Brain pericyte (primary cell): ENCODE results near the gene MAST4.
A peak's percentile ranks its signal among the peaks of the same experiment; 100 is the strongest.

Experiments used
- DNase-seq: peaks from one replicate; pipeline ENCODE4 v3.0.0-alpha.2; 2012; ENCODE audit warnings: low read depth, low spot score

Gene MAST4

DNA sequence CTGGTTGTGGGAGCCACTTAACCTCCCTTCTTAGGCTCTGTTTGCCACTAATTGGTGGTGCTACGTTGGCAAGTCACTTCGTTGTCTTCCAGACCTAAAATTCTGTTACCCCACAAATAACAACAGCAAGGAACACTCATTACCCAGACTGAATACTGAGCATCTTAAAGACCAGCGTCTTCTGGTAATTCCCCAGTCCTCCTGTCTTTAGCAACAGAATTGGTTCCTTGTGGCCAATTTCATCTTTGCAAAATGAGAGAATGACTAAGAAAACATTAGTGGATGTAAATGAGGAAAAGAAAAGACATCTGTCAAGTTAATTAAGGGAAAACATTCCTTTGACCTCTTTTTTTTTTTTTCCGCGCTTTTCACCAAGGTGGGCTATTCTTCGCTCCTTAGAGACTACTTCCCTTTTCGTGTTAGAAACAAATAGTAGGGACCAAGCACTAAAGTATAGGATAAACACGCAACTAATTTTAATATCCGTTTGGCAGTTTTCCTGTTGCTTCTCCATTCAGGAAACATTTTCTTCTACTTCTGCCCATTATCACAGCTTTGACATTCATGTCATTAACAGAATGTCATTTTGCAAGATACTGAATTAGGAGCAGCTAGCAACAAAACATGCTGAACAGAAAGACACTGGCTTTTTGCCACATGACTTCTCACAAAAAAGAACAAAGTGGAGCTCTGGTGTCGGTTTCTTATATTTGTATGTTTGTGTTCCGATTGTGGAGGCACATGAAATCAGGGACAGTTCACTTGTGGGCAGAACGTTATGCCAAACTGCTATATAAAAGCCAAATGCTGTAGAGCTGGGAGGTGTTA is 446.2 kb downstream of the MAST4 start:
- no peak for DNase-seq

DNA sequence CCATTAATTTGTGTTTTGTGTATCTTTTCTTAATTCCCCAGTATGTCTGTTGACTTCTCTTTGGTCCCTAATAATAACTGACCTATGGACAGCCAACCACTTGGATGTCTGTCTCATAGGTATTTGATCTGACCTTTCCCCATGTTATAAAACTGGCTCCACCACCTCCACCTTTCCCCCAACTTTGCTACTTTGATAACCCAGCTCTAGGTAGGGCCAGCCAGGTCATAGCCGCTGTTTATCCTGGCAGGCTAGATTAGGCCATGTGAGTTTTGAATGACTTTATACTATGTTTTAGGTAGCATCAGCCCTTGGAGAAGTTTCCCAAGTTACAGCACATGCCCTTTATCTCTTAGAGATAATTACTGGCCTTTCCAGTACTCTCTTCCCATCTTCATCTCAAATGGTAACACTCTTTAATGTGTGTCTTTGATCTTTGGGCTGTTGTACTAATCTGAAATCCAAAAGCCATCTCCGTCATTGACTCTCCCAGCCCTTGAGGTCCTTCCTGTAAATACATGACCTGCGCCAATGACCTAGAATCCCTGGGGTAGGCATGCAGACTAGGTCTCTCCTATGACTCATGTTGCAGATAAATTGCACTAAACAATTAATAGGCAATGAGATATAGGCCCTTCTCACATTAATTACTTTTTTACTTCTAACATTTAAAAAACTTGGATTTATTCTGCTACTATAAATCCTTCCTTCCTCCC is 447.8 kb downstream of the MAST4 start:
- no peak for DNase-seq

DNA sequence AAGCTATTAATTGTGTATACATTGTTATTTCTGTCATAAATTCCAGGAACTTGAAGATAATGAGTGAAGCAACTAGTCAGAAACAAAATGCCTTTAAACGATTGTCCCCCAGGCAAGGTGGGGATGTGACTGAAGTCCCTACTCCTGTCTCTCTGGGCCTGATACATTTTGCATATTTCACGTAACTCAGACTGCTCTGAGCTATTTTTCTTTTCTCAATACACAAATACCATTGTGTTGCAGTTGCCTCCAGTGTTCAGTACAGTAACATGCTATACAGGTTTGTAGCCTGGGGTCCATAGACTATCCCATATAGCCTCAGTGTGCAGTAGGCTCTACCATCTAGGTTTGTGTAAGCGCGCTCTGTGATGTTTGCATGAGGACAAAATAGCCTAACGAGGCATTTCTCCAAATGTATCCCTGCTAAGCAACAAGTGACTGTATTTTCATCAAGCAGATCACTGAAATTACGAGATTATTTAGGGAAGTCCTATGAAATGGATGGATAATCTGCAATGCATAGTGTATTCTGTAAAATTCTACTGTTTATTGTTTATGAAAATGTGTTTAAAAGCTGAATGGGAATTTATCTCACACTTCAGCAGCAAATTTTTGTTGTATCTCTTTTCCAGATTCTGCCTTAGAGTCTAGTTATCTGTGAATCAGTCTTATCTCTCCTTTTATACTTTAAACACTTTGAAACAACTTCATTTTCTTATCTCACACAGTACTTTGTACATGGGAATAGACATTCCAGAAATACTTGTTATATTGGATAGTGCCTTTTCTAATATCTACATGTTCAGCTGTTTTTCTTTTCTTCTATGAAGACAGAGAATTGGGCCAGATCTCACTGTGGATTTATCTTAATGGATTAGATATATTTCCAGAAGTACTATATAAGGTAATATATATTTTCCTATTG is 449.9 kb downstream of the MAST4 start:
- DNase-seq: no peak

DNA sequence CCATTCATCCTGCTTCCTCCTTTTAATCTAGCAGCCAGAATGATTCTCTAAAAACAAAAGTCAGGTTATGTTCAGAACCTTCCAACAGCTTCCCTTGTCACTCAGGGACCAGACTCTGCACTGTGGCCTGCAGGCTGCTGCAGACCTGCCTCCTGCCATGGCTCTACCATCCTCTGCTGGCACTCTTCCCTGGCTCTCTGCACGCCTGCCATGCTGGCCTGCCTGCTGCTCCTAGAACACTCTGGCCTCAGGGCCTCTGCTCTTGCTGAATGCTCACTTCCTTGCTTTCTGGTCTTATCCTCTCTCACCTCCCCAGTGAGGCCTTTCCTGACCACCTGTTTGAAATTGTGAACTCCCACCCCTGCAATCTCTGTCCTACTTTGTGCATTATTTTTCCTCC is 451.0 kb downstream of the MAST4 start:
- DNase-seq: no peak

DNA sequence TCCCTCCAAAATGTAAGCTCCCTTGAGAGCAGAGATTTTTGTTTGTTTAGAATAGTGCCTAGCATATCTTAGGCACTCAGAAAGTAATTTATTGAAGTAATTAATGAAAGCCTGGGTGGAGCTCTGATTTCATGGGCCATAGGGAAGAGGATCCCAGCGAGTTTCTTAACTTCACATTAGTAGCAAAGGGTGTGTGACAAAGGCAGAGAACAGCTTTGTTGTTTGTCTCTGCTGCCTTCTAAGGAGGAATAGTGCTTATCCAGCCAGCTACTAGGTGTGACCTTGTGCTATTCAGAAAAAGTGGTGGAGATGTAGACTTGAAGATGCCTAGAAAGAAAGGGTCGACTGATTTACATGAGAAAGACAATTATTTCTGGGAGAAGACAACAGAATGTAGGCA is 451.4 kb downstream of the MAST4 start:
- no peak for DNase-seq

DNA sequence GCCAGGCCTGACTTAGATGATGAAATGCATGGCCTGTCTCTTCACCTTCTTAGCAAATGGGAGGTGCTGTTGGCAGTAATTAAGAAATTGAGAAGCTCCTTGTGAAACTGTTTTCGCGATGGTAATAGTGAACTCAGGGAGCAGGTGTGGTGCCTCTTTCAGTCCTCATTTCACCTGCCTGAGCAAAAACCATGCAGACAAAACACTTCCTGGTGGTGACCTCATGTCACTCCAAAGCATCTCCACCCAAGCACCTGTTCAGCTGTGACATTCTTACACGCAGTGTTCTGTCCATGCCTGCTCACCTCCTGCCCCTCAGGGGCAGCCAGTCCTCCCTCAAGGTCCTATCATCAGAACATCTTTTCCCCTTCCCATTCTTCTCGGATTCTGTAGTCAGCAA is 453.9 kb downstream of the MAST4 start:
- DNase-seq: no peak

DNA sequence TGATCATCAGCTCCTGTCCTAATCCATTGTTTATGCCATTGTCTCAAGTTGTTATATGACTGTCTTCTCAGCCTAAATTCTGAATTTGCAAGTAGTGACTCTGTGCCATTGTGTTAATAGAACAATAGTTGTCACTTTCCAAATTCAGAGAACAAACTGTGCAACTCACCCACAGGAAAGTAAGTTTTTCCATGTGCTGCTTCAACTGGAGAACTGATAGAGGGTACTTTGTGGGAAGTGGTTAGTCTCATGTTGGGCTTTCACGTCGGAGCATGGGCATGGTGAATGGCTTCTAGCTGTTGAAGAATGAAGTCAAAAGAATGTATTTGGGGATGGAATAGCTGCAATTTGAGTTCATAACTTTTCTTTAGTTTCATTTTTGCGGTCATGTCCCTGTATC is 454.4 kb downstream of the MAST4 start:
- no peak for DNase-seq

DNA sequence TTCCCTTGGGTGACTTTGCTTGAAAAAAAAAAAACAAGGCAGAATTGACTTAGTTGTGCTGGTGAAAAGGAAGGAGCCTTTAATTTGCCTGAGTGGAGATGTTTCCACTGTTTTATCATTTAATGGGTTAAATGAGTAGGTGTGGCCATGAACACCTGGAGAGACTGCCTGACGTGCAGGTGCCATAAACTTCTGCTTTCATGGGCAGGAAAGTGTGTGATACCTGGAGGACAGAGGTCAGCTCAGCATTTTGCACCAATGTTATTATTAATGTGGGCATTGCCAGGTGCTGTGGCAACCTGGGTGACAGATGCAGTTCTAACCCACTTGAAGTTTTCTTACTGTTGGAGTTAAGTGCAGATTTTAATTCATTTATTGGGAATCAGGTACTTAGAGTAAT is 455.0 kb downstream of the MAST4 start:
- no peak for DNase-seq

DNA sequence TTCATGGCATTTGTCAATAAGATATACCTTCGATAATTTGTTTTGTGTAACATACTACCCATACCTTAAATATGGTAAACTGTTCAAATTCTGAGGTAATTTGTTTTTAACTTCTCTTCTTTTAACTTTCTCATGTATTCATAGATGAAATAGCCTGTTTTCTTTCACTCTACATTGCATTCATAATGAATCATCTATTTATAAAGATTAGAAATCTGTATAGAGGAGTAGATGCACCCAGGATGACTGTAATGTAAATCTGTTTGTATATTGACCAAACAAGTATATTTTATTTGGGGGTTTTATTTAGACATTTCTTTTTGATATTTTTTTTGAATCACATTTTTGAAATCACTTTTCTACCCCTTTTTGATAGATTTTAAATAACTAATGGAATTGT is 455.8 kb downstream of the MAST4 start:
- no peak for DNase-seq

DNA sequence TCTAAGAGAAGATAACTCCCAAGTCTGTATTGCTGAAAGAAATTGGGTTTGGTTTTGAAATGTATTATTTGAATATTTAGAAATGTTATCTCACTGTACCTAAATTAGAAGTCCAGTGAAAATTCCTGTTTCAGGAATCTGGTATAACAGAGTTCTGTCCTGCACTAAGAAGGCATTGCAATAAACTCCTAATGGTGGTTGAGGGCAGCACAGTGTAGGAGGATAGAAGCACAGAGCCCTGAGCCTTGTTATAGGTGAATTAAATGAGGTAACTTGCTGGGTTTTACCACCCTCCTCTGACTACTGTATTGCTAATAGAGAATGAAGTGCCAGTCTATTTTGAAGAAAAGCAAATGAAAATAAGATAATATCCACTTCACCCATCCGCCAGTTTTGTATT is 457.0 kb downstream of the MAST4 start:
- no peak for DNase-seq

DNA sequence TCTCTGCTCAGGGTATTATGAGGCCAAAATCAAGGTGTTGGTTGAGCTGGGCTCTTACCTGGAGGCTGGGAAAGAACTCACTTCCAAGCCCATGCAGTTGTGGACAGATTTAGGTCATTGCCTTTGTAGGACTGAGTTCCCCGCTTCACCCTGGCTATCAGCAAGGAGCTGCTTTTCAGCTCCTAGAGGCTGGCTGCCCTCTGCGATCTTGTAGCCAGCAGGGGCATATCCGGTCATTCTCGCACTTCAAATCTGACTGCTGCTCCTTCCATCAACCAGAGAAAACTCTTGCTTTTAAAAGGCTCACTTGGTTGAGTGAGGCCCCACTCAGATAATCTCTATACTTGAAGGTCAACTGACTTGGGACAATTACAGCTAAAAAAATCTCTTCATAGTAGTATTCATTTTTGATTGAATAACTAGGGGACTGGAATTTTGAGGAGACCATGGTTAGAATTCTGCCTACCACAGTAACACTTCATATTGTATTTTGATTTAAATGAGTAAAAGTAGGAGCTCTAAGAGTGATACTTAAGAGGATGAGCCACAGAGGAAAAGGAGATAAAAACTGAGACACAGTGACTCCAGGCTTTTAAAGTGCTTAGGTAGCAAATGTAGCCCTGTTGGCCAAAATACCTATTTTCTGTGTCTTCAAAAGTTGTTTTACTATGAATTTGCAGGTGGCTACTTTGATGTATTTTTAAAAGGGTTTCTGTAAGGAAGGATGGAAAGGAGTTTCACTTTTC is 463.0 kb downstream of the MAST4 start:
- DNase-seq: no peak

DNA sequence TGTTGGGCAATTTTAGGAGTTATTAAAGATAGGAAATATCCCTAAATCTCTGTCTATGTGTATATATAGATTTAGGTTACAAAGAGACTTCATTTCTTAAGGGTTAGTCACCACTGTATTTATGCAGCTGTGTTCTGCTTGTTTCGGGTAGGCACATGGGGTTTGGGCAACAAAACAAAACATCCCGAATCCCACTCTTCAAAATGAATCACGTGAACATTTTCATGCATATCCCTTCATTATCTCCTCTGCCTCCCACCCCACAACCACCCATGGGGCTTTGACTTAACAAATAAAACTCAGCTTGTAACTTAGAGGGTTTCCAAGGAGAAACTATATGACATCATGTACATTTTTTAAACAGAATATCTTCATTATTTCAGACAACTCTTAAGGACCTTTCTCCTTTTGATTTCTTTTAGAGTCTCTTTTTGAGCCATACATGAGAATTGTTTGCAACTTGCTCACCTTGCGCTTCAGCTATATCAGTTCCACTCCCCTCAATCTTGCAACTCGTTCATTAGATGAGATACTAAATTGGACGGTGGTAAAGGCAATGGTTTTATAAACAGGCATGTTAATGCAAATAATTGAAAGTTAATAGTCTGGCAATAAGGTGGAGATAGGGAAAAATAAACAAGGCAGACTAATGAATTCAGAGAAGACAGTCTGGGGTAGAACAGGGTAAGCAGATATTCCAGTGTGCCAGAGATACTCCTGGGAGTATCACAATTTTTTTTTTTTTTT is 463.7 kb downstream of the MAST4 start:
- peak; percentile 96 for DNase-seq

DNA sequence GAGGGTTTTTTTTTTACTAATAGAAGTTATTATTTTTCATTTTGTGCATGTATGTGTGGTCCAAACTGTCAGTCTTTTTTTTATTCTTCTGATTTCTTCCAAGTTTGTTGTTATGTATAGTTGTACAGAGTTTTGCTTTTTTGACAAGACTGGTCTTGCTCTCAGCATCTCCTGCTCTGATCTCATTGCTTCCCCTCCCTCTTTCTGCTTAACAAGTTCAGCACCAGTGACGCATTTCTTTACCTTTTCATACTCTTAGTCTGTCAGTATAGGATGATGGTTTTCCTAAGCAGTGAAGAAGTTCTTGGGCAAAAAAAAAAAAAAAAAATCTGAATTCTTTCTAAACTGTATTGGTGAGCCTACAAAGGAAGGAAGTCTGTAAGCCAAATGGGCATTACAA is 465.3 kb downstream of the MAST4 start:
- DNase-seq: no peak

DNA sequence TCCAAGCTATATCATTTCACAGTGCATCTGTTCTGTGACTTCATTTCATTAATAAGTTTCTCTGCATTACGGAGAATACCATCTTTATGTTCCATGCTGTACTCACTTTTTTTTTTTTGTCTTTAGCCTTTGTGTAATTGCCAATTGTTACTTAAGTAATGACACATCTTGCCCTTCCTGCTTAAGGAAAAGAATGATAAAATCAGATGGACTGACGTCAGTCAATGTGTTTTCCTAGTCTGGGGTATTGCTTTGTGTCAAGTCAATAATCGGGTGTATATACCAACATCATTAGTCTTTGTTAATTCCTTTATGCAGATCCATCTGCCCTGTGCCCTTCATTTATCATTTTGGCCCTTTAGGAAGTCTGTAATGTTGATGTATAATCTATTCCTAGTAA is 466.9 kb downstream of the MAST4 start:
- DNase-seq: no peak

DNA sequence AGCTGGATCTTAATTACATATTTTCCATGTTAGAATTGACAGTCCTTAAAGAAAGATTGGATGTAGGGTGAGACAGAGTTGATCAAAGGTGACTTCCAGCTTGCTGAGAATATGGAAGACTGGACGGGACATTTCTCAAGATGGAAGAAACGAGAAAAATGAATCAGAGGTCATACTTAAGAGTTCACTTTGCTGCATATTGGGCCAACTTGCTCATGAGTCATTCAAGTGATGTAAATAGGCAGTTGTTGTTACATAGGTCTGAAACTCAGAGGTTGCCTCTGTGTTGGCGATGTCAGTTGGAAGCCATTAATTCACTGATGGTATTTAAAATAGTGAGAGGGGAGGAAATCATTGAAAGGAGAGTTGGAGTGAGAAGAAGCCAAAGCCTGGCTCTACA is 467.6 kb downstream of the MAST4 start:
- peak; percentile 10 for DNase-seq

DNA sequence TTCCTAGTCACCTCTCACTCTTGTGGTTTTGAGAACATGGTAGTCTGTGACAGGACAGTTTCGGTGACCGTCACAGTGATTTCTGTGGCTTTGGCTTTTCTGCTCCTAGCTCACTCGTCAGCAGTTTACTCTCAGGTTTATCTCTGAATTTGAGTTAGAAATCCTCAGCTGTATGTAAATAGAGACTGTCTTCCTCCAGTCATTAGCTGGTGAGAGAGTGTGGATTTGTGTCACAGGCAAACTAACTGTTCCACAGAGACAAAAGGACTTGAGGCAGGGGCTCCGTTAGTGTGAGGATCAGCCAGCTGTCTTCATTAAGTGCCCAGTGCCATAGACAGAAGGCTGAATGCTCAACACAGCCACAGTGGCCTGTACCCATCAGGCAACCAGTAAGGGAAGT is 469.0 kb downstream of the MAST4 start:
- DNase-seq: no peak

DNA sequence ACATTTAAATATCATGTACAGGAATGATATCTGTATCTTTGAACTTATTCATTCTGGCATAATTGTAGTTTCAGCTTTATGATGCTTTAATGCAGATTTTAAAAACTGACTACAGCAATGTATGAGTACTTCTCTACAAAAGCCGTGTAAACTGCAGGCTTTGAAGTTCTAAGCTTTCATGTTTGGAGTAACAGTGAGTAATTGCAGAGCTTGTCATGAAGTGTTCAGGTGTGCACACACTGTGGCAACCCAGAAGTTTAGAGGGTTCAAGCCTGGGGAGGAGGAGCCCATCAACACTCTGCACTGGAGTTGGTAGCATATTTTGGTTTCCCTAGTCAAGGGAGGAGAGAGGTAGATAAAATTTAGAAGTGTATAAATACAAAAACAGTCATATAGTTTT is 469.5 kb downstream of the MAST4 start:
- no peak for DNase-seq

DNA sequence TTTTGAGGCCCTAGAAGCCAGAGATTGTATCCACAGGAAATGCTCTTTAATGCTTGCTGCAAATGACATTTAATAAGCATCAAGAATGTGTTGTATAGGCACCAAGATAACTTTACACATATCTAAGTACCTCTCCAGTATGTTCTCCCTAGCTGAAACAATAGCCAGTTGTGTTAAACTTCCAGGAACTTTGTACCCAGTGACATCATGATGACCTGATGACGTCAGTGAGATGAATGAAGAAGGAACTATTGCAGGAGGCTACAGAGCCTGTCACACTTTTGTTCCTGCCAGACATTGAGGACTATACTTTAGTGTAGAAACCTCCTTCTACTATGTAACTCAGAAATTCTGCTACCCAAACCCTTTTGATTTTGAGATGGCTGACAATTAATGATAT is 470.6 kb downstream of the MAST4 start:
- no peak for DNase-seq

DNA sequence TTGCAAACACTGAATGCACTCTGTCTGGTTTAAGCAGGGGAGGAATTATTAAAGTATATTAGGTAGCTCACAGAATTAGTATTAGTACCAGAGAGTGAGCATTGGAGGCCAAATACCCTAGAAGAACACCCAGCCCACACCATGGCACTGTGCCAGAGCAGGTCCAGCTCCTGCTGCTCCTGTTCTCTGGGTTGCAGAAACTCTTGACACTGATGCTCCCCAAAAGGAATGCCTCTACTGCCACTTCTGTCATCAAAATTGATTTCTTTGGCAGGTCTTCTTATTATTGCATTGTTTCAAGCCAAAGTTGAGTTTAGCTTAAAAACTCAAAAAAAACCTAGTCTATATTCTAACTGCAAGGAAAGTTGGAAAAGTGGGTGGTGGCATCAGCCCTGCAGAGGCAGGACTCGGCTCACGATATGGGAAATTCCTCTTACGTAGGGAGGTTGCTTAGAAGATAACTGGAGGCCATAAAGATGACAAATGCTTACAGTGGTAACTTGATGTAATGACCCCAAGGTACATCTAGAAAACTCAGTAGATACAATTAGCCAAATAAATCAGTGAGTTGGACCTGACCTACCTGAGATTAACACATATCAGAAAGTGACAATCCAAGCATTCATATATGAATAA is 477.0 kb downstream of the MAST4 start:
- no peak for DNase-seq

DNA sequence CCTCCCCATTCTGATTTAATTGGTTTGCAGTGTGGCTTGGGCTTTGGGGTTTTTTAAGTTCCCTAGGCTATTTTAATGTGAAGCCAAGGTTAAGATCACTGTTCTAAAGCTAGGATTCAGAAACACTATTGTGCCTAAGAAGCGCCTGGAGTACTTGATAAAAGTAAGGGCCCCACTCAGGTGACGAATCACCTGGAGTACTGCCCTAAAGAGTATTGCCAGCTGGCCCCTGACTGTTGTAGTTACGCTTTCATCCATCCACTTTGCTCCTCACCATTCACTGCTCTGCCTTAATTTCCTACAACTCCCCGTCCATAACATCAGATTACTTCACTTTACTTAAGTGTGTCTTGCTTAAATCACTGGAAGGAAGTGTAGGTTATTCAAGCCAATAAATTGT is 481.1 kb downstream of the MAST4 start:
- no peak for DNase-seq
